GM23338 (cell line): ENCODE data around the gene PCGF6. TPM values are rescaled to one million over a fixed set of nuclear protein-coding genes. Genes with fewer than 3 reads are reported as not detected.

Experiments
- ATAC-seq: fragments of 200-7000 bp; cut with Tn5 transposase; 3 replicates; pipeline ENCODE4 v1.9.1; 2020
- DNase-seq: peaks from one replicate; pipeline ENCODE4 v3.0.0-alpha.2; 2015; ENCODE audit warnings: low spot score
- H2AFZ ChIP-seq: fragments of 200-600 bp; sonication (generic); 2 replicates; pipeline ENCODE4 v1.8.0; 2016; ENCODE audit warnings: antibody characterized with exemption, mild to moderate bottlenecking, moderate library complexity
- H3F3A ChIP-seq: fragments of 200-600 bp; sonication (generic); replicated peaks from 2 replicates; pipeline ENCODE4 v1.8.0; 2017; ENCODE audit warnings: antibody characterized with exemption, mixed run types, low read depth
- H3K27ac ChIP-seq: fragments of 200-600 bp; sonication (generic); 2 replicates; pipeline ENCODE4 v1.6.1; 2016; ENCODE audit warnings: low read depth
- H3K27me3 ChIP-seq: fragments of 200-600 bp; sonication (generic); 2 replicates; pipeline ENCODE4 v1.8.0; 2016; ENCODE audit warnings: mild to moderate bottlenecking, mixed run types, moderate library complexity; ENCODE audit not compliant: insufficient read depth
- H3K36me3 ChIP-seq: fragments of 200-600 bp; sonication (generic); 2 replicates; pipeline ENCODE4 v1.8.0; 2016; ENCODE audit warnings: mild to moderate bottlenecking; ENCODE audit not compliant: insufficient read depth
- H3K4me1 ChIP-seq: fragments of 200-600 bp; sonication (generic); 2 replicates; pipeline ENCODE4 v1.8.0; 2016; ENCODE audit warnings: mild to moderate bottlenecking, moderate library complexity; ENCODE audit not compliant: insufficient read depth
- H3K4me2 ChIP-seq: fragments of 200-600 bp; sonication (generic); 2 replicates; pipeline ENCODE4 v1.7.1; 2017; ENCODE audit warnings: mixed run types
- H3K4me3 ChIP-seq: fragments of 200-600 bp; sonication (generic); 2 replicates; pipeline ENCODE4 v1.6.1; 2016; ENCODE audit warnings: mixed run types
- H3K79me2 ChIP-seq: fragments of 200-600 bp; sonication (generic); replicated peaks from 2 replicates; pipeline ENCODE4 v1.8.0; 2017; ENCODE audit warnings: mild to moderate bottlenecking; ENCODE audit not compliant: insufficient read depth
- H3K9me2 ChIP-seq: fragments of 200-600 bp; sonication (generic); 2 replicates; pipeline ENCODE4 v1.8.0; 2017; ENCODE audit not compliant: insufficient read depth
- H4K20me1 ChIP-seq: fragments of 200-600 bp; sonication (generic); replicated peaks from 2 replicates; pipeline ENCODE4 v1.8.0; 2017; ENCODE audit warnings: mild to moderate bottlenecking; ENCODE audit not compliant: insufficient read depth
- H3K27ac Mint-ChIP-seq: 2 replicates; pipeline ENCODE4 v1.8.0; 2020; ENCODE audit warnings: inconsistent platforms, mild to moderate bottlenecking, moderate library complexity, mixed read lengths
- H3K27me3 Mint-ChIP-seq: 3 replicates; pipeline ENCODE4 v1.8.0; 2022; ENCODE audit warnings: low read depth, mild to moderate bottlenecking, moderate library complexity, mixed read lengths, inconsistent platforms; ENCODE audit not compliant: insufficient read depth, poor library complexity
- H3K36me3 Mint-ChIP-seq: 3 replicates; pipeline ENCODE4 v1.8.0; 2021; ENCODE audit warnings: low read depth, mild to moderate bottlenecking, inconsistent platforms, moderate library complexity, mixed read lengths
- H3K4me1 Mint-ChIP-seq: 3 replicates; pipeline ENCODE4 v1.8.0; 2020; ENCODE audit warnings: mild to moderate bottlenecking, inconsistent platforms, mixed read lengths
- H3K4me3 Mint-ChIP-seq: 3 replicates; pipeline ENCODE4 v1.8.0; 2021; ENCODE audit warnings: moderate library complexity, mild to moderate bottlenecking, inconsistent platforms, mixed read lengths
- H3K9me3 Mint-ChIP-seq: 3 replicates; pipeline ENCODE4 v1.8.0; 2020; ENCODE audit warnings: moderate library complexity, mild to moderate bottlenecking, inconsistent platforms, mixed read lengths
- EZH2 ChIP-seq: fragments of 200-600 bp; sonication (generic); IDR thresholded peaks from one replicate; pipeline ENCODE4 v1.8.0; 2017; ENCODE audit warnings: antibody characterized with exemption, mild to moderate bottlenecking, low read depth; ENCODE audit not compliant: unreplicated experiment
- JUNB ChIP-seq: IDR thresholded peaks from one replicate; pipeline ENCODE4 v1.6.1; 2016; ENCODE audit warnings: antibody characterized with exemption; ENCODE audit not compliant: unreplicated experiment
- POLR2AphosphoS5 ChIP-seq: IDR thresholded peaks from 2 replicates; pipeline ENCODE4 v1.6.1; 2016; ENCODE audit warnings: antibody characterized with exemption, low read depth
- ZNF114 ChIP-seq: fragments of 250-450 bp; sonication (Bioruptor Pico); IDR thresholded peaks from 2 replicates; pipeline ENCODE4 v1.5.0; 2020; ENCODE audit warnings: mild to moderate bottlenecking, moderate library complexity
- ZNF331 ChIP-seq: fragments of 250-450 bp; sonication (Bioruptor Pico); IDR thresholded peaks from 2 replicates; pipeline ENCODE4 v1.5.0; 2020; ENCODE audit warnings: low read depth, mild to moderate bottlenecking, moderate library complexity
- polyA plus RNA-seq: library from polyadenylated mRNA; unstranded; fragments of >200 nt; fragmentation: Nextera tagmentation; extraction: Ambion mirVana; gene quantifications from 2 replicates; pipeline ENCODE4 v1.2.1, GENCODE V29; 2016
- total RNA-seq: library from RNA; depleted of rRNA; stranded (reverse); fragments of >200 nt; shearing (Covaris generic); gene quantifications from 2 replicates; pipeline ENCODE4 v1.2.3, GENCODE V29; 2014
- TF ChIP-seq, protein P1 (sequence below): fragments of 250-450 bp; sonication (Bioruptor Pico); IDR thresholded peaks from 2 replicates; pipeline ENCODE4 v1.5.0; 2020; ENCODE audit warnings: mild to moderate bottlenecking, moderate library complexity
- TF ChIP-seq, protein P2 (sequence below): IDR thresholded peaks from 2 replicates; pipeline ENCODE4 v1.6.1; 2016; ENCODE audit warnings: antibody characterized with exemption

PCGF6 gene
- total and polyA plus RNA-seq, 2 experiments from 2014 or later: 14.0 to 22.3 TPM

DNA sequence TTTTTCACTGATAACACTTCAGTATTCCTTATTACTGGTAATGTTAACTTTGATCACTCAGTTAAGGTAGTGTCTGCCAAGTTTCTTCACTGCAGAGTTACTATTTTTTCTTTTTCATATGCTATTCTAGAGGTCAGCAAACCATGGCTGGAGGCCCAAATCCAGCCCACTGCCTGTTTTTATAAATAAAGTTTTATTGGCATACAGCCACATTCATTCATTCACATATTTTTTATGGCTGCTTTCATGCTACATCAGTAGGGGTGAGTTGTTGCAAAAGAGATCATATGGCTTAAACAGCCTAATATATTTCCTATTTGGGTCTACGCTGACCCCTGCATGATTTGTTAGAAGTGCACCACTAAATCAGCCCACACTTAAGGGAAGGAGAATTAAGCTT is 94.3 kb downstream of the PCGF6 start (continued):
- TF ChIP-seq, protein P1, sequence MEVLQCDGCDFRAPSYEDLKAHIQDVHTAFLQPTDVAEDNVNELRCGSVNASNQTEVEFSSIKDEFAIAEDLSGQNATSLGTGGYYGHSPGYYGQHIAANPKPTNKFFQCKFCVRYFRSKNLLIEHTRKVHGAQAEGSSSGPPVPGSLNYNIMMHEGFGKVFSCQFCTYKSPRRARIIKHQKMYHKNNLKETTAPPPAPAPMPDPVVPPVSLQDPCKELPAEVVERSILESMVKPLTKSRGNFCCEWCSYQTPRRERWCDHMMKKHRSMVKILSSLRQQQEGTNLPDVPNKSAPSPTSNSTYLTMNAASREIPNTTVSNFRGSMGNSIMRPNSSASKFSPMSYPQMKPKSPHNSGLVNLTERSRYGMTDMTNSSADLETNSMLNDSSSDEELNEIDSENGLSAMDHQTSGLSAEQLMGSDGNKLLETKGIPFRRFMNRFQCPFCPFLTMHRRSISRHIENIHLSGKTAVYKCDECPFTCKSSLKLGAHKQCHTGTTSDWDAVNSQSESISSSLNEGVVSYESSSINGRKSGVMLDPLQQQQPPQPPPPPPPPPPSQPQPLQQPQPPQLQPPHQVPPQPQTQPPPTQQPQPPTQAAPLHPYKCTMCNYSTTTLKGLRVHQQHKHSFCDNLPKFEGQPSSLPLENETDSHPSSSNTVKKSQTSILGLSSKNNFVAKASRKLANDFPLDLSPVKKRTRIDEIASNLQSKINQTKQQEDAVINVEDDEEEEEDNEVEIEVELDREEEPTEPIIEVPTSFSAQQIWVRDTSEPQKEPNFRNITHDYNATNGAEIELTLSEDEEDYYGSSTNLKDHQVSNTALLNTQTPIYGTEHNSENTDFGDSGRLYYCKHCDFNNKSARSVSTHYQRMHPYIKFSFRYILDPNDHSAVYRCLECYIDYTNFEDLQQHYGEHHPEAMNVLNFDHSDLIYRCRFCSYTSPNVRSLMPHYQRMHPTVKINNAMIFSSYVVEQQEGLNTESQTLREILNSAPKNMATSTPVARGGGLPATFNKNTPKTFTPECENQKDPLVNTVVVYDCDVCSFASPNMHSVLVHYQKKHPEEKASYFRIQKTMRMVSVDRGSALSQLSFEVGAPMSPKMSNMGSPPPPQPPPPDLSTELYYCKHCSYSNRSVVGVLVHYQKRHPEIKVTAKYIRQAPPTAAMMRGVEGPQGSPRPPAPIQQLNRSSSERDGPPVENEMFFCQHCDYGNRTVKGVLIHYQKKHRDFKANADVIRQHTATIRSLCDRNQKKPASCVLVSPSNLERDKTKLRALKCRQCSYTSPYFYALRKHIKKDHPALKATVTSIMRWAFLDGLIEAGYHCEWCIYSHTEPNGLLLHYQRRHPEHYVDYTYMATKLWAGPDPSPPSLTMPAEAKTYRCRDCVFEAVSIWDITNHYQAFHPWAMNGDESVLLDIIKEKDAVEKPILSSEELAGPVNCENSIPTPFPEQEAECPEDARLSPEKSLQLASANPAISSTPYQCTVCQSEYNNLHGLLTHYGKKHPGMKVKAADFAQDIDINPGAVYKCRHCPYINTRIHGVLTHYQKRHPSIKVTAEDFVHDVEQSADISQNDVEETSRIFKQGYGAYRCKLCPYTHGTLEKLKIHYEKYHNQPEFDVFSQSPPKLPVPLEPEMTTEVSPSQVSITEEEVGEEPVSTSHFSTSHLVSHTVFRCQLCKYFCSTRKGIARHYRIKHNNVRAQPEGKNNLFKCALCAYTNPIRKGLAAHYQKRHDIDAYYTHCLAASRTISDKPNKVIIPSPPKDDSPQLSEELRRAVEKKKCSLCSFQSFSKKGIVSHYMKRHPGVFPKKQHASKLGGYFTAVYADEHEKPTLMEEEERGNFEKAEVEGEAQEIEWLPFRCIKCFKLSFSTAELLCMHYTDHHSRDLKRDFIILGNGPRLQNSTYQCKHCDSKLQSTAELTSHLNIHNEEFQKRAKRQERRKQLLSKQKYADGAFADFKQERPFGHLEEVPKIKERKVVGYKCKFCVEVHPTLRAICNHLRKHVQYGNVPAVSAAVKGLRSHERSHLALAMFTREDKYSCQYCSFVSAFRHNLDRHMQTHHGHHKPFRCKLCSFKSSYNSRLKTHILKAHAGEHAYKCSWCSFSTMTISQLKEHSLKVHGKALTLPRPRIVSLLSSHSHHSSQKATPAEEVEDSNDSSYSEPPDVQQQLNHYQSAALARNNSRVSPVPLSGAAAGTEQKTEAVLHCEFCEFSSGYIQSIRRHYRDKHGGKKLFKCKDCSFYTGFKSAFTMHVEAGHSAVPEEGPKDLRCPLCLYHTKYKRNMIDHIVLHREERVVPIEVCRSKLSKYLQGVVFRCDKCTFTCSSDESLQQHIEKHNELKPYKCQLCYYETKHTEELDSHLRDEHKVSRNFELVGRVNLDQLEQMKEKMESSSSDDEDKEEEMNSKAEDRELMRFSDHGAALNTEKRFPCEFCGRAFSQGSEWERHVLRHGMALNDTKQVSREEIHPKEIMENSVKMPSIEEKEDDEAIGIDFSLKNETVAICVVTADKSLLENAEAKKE (CRISPR knock-in tag): no peak
- TF ChIP-seq POLR2AphosphoS5: no peak

DNA sequence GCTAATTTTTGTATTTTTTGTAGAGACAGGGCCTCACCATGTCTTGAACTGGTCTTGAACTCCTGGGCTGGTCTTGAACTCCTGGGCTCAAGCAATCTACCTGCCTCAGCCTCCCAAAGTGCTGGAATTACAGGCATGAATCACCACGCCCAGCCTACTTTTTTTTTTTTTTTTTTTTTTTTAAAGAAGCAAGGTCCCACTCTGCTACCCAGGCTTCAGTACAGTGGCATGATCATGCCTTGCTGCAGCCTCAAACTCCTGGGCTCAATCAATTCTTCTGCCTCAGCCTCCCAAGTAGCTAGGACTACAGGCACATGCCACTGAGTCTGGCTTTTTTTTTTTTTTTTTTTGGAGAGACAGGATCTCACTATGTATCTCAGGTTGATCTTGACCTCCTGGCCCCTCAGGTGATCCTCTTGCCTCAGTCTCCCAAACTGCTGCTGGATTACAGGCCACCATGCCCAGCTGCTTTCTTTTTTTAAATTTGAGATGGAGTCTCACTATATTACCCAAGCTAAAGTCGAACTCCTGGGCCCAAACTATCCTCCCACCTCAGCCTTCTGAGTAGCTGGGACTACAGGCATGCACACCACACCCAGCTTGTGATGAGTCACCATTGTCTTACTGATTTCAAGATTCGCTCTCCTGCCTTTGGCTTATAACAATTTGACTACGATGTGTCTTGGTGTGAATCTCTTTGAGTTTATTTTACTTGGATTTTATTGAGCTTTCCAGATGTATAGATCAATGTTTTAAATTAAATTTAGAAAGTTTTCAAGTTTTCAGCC is 96.2 kb downstream of the PCGF6 start:
- Mint-ChIP-seq H3K9me3 (peaks cover 32% of the 10 kb centered on the region), H3K36me3 (peaks cover 17% of the 10 kb centered on the region), H3K27me3 (peaks cover 5% of the 10 kb centered on the region), H3K4me1 (no peaks in the 10 kb centered on the region; the same call in 2 of the 3 replicates), H3K4me3 (no peak overlapping the region), H3K27ac (no peak overlapping the region)
- DNase-seq (peak; percentile 6), ATAC-seq (no peak)
- Histone ChIP-seq H3K4me1 (no peaks in the 10 kb centered on the region), H3K27ac (no peak overlapping the region), H3K9me2 (0 out of 2 replicates have a peak, but pooled peaks cover 14% of the 10 kb centered on the region), H3K36me3 (no peaks in the 10 kb centered on the region; the same call in 1 of the 2 replicates), H3F3A (no peaks in the 10 kb centered on the region), H2AFZ (no peak overlapping the region), H3K4me2 (no peak overlapping the region), H3K4me3 (no peak overlapping the region), H3K79me2 (no peaks in the 10 kb centered on the region), H3K27me3 (no peaks in the 10 kb centered on the region), H4K20me1 (no peaks in the 10 kb centered on the region)
- no peak for TF ChIP-seq ZNF331 (CRISPR knock-in tag)
- TF ChIP-seq, protein P1 (CRISPR knock-in tag): no peak
- no peak for TF ChIP-seq EZH2
- no peak for TF ChIP-seq JUNB
- TF ChIP-seq, protein P2, sequence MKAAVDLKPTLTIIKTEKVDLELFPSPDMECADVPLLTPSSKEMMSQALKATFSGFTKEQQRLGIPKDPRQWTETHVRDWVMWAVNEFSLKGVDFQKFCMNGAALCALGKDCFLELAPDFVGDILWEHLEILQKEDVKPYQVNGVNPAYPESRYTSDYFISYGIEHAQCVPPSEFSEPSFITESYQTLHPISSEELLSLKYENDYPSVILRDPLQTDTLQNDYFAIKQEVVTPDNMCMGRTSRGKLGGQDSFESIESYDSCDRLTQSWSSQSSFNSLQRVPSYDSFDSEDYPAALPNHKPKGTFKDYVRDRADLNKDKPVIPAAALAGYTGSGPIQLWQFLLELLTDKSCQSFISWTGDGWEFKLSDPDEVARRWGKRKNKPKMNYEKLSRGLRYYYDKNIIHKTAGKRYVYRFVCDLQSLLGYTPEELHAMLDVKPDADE: no peak
- no peak for TF ChIP-seq ZNF114 (CRISPR knock-in tag)
